HG03460 (cell line): Measurements from ENCODE around the gene ZNF532.

Experiments used
- ATAC-seq: cut with Tn5 transposase; IDR thresholded peaks from one replicate; pipeline ENCODE4 v1.9.1; 2021; ENCODE audit not compliant: unreplicated experiment

Gene ZNF532

DNA sequence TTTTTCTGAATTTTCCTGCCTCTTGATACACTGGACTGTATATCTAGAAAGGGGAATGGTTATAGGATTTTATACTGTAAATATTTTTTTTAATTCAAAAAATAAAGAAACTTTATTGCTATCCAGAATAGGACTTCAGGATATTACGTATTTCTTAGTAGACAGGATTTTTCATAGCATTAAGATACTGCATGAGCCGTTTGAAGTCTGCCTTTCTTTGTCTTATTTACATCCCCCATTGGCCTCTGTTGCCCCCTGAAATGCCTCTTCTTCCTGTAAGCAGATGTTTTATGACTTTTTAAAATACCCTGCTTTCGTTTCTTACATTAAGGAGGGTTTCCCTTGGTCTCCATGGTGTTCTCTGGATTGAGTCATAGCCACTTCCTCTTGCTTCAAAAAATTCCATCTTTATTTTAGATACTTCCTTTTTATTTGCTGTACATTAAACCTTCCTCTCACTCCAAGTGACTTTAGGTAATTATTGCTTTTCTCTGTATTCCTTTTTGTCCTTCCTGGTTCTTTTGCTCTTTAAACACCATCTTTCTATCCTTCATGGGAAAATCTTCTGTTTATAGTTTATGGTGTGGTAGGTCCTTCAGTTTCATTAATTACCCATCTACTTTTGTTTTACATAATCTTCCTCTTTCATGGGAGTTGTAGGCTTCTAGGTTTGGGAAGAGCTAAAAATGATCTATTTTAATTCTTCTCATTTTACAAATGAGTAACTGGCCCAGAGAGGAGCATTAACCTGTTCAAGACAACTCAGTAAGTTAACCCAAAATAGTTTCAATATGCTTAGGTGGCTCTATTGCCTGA lies 72.6 kb downstream of the ZNF532 start:
- ATAC-seq = no peak

DNA sequence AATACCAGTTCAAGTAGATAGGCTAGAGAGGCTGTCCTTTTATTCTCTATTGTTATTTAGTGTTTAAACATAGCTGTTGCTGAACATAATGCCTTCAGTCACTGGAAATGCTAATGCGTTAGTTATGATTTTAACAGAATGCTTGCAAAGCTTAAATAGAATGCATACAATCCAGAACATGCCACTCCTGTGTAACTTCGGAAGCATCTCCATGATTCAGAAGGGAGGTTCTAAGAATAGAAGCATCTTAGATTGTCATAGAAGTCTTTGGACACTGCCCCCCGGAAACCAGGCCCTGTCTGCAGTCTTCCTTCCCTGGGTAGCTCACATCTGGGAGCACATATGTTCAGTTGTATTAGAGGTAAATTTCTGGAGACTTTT lies 73.2 kb downstream of the ZNF532 start:
- ATAC-seq = no peak

DNA sequence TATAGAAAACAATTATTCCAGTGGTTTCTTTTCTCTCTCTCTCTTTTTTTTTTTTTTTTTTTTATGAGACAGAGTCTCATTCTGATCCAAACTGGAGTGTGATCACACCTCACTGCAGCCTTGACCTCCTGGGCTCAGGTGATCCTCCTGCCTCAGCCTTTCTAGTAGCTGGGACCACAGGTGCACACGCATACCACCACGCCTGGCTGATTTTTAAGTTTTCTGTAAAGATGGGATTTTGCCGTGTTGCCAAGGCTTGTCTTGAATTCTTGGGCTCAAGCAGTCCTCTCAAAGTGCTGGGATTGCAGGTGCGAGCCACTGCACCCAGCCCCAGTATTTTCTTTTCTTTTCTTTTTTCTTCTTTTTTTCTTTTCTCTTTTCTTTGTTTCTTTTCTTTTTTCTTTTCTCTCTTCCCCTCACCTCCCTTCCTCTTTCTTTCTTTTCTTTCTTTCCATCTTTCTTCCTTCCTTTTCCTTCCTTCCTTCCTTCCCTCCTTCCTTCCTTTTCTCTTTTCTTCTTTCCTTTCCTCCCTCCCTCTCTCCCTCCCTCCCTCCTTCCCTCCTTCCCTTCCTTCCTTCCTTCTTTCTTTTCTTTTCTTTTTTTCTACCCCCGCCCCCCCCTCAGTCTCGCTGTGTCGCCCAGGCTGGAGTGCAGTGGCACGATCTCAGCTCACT lies 76.9 kb downstream of the ZNF532 start:
- no peak for ATAC-seq

DNA sequence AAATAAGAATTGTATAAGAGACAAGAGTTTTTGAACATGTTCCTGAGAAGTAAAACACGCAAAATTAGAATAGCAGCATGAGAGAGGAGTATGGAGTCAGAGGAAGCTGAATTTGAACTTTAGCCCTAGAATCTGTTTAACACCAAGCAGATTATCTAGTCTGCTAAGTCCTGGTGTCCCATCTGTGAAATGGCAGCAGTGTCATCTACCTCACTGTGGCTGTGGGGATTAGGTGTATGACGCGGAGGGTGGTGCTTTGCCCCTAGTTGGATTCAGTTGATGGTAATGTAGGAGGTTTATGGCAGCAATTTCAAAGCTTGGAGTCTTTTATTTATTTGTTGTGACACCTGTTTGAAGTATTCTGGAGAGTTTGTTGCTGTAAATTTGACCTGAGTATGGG lies 79.2 kb downstream of the ZNF532 start:
- no peak for ATAC-seq

GRCh38 chr18:58947136-58947732 lies 82.6 kb downstream of the ZNF532 start:
- no peak for ATAC-seq

DNA sequence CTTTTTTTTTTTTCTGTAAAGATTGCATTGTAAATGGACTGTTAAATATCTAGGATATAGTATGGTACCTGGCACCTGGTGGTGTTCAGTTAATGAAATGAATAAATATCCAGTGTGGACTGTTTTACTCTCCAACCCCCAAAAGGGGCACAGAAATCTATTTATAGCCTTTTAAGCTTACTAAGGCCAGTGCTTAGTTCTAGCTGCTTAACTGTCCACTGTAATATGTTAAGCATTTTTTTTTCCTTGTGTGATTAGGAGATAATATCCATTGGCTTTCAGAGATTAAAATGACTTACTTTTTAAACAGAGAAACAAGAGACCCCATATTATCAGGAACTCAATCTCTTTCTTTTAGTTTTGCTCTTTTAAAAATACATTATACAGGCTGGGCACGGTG lies 84.4 kb downstream of the ZNF532 start:
- no peak for ATAC-seq

GRCh38 chr18:58951986-58952702 lies 87.5 kb downstream of the ZNF532 start:
- no peak for ATAC-seq

- no peak for ATAC-seq
Measured at GRCh38 chr18:58952858-58953257, 88.2 kb downstream of the ZNF532 start.

DNA sequence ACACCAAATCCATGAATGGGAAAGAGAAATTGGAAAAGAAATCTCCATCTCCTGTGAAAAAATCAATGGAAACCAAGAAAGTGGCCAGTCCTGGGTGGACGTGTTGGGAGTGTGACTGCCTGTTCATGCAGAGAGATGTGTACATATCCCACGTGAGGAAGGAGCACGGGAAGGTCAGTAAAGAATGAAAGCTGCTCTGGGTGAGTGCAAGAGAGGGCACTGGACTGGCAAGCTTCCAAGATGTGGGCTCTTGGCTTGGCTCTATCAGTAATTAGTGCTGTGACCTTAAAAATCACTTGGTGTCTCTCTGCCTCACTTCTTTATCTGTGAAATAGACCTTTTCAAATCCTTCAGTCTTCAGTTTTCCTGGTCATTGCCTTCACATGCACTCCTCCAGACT lies 89.0 kb downstream of the ZNF532 start:
- no peak for ATAC-seq

DNA sequence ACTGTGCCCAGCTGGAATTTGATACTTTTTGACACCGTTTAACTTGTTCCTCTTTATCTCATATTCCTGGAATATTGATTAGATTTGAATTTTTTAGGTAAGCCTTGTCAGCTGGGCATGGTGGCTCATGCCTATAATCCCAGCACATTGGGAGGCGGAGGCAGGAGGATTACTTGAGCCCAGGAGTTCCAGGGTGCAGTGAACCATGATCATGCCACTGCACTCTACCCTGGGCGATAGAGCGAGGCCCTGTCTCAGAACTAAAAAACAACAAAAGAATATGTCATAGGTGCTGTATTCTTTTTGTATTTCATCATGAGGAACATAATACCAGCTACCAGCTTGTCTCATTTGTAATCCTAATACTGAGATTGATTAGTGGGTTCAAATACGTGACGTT lies 90.3 kb downstream of the ZNF532 start:
- ATAC-seq = no peak

GRCh38 chr18:58955738-58956137 lies 91.1 kb downstream of the ZNF532 start:
- no peak for ATAC-seq

DNA sequence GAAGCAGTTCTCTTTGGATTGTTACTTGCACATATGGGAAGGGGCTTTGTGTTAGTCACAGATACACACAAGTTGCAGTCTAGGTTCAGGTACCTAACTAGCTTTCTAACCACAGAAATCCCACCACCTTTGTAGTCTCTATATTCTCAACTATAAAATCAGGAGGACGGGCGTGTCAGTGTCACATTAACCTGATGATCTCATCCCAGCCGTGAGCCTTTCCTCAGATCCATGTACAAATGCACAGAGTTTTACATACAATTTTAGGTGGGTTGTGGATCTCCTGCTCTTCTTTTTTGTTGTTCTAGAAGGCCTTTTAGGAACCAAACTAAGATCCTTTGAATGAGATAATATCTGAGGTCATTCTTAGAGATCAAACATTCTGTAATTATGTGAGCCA lies 94.0 kb downstream of the ZNF532 start:
- ATAC-seq = no peak

DNA sequence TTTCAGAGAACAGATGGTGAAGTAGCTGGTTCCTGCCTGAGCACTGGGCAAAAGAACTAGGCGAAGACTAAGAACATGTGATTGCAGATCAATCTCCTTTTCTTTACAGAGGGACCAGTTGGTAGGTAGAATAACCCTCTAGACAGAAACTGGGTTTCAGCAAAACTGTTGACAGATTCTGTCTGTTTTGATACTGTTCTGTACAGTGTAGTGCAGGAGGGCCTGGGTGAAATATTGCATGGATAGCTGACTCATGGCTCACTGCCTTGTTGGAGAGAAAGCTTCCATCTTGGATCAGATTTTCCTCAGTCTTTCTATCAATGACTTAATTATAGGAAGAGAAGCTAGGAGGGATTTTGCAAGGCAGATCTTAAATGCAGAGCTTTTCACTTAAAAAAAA lies 95.8 kb downstream of the ZNF532 start:
- ATAC-seq = no peak

- ATAC-seq = no peak
Measured at GRCh38 chr18:58960946-58961722, 96.5 kb downstream of the ZNF532 start.

DNA sequence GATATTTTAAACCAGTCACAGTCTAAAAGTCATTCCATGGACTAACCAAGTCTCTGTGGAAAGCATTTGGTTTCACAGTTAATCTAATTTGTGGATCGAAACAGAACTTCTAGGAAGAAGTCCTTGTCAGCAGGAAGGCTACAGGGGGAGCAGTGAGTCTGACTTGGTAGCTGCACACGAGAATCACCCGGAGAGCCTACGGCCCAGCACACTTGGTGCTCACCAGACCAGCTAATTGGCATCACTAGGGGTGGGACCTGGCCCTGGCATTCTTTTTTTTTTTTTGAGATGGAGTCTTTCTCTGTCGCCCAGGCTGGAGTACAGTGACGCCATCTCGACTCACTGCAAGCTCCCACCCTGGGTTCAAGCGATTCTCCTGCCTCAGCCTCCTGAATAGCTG lies 97.7 kb downstream of the ZNF532 start:
- ATAC-seq = no peak

- ATAC-seq = no peak
Measured at GRCh38 chr18:58965291-58966004, 100.8 kb downstream of the ZNF532 start.

- ATAC-seq = no peak
Measured at GRCh38 chr18:58966005-58966677, 101.5 kb downstream of the ZNF532 start.

DNA sequence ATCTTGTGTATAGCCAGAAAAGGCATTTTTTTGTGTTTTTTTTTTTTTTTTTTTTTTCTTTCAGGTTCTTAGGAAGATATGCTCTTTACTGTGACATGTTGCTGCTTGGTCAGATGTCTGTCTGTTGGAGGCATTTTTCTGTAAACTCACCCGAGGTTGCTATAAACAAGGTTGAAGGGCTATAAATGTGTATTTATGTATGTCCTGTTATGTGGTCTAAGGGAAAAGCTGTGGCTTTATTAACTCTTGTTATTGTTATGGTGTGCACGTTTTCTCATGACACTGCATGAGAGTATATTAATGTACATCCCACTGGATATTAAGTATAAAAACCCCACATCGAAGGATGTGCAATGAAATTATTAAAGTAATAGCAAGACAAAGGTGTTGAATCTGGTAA lies 102.0 kb downstream of the ZNF532 start:
- ATAC-seq = no peak

DNA sequence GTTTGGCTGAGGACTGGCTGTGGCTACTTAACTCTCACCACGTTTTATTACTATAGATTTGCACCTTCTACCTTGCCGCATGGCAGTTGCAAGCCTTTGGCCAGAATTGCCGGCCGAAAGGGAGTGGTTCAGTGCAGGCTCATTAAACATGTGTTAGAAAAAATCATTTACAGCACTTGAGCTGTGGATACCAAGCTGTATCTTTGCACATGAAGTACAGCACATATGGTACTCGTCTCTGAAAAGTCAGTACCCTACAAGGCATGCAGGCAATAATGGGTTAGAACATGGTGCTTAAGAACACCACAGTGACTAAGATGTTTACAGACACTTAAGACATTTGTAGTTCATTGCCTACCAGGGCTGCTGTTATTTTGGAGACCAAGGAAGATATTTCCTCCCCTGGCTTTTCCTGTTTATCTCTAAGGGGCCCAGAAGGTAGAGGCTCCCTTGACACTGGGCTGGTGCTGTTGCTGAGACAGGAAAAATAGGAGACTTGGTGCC lies 103.1 kb downstream of the ZNF532 start:
- ATAC-seq = no peak
